ENCODE data around the gene SUPV3L1.

The SUPV3L1 gene

DNA sequence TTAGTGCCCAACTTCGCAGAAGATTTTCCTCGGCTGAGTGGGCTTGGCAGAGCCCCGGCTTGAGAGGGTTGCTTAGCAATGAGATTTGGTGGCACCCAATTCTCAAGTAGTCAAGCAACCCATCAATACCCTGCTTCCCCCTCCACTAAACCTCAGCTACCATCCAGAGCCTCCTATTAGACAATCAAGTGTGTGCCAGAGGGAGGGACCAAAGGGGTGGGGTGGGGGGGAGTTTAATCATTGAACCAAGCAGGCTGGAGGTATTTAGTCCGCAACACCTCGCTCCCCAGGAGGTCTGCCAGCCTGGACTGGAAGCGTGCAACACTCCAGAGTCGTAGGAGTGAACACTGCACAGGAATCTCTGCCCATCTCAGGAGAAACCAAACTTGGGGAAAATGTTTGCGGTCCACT is 40.0 kb downstream of the SUPV3L1 start, which contains the start of gene HKDC1:
Gene HKDC1 (plus strand): TSS at position 292 of the 411 bp plus-strand sequence. CDS start 104 bp downstream, at position 396.
- H3K4me3 ChIP-seq (ENCODE audit: low read depth, low read length): no peak within 1 kb of the TSS
- TF ChIP-seq, protein P1, sequence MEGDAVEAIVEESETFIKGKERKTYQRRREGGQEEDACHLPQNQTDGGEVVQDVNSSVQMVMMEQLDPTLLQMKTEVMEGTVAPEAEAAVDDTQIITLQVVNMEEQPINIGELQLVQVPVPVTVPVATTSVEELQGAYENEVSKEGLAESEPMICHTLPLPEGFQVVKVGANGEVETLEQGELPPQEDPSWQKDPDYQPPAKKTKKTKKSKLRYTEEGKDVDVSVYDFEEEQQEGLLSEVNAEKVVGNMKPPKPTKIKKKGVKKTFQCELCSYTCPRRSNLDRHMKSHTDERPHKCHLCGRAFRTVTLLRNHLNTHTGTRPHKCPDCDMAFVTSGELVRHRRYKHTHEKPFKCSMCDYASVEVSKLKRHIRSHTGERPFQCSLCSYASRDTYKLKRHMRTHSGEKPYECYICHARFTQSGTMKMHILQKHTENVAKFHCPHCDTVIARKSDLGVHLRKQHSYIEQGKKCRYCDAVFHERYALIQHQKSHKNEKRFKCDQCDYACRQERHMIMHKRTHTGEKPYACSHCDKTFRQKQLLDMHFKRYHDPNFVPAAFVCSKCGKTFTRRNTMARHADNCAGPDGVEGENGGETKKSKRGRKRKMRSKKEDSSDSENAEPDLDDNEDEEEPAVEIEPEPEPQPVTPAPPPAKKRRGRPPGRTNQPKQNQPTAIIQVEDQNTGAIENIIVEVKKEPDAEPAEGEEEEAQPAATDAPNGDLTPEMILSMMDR (IDR thresholded peaks at IDR 0.05; ENCODE audit: insufficient read depth, low read depth, low read length, missing control alignments): no peak
- DNase-seq (ENCODE audit: low read depth): no peak

- no peak for DNase-seq (ENCODE audit: low read depth)
- TF ChIP-seq, protein P1 (IDR thresholded peaks at IDR 0.05; ENCODE audit: insufficient read depth, low read depth, low read length, missing control alignments): no peak
- H3K4me3 ChIP-seq (ENCODE audit: low read depth, low read length): no peak overlapping the region
Observed at GRCh38 chr10:69220507-69220906, 40.5 kb downstream of the SUPV3L1 start.

DNA sequence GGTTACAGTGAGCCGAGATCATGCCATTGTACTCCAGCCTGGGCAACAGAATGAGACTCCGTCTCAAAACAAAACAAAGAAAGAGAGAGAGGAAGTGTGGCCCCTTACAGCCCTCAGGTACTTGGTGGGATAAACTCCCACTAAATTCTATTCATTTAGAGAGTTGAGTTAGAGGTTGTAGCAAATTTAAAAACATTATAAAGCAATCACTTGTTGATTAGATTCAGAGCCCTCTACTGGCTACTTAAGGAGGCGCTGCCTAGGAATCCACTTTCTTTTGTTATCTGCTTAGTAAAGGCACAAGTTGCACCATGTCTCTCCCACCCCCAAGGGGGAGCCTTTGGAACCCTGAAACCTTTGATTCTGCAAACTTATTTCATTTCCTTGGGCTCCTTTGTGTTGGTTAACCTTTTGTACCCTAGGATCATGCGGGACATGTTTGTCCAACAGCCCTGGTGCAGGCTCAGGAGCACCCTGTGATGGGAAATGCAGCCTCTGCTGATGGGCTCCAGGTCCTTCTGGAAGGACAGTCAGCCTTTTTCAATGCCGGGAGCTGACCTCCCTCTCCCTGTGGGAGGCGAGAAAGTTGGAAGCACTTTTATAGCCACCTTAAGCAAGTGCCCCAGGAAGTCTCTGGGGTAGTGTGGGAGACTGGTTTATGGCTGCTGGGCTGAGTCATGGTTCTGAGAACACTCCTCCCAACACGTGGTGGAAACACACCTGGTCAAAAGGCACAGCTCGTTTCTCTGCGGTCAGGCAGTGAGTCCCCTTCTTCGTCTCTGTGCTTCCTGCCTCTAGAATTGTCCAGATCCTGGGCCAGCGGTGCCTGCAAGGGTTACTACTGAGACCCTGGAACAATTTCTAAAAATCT is 42.4 kb downstream of the SUPV3L1 start:
- peak; percentile 94 for DNase-seq (ENCODE audit: low read depth)
- H3K4me3 ChIP-seq (ENCODE audit: low read depth, low read length): peak overlapping the region; percentile 15
- TF ChIP-seq, protein P1 (IDR thresholded peaks at IDR 0.05; ENCODE audit: insufficient read depth, low read depth, low read length, missing control alignments): peak; percentile 71

- DNase-seq (ENCODE audit: low read depth): no peak
- H3K4me3 ChIP-seq (ENCODE audit: low read depth, low read length): no peak overlapping the region
- TF ChIP-seq, protein P1 (IDR thresholded peaks at IDR 0.05; ENCODE audit: insufficient read depth, low read depth, low read length, missing control alignments): no peak
Observed at GRCh38 chr10:69223028-69223342, 43.0 kb downstream of the SUPV3L1 start.

DNA sequence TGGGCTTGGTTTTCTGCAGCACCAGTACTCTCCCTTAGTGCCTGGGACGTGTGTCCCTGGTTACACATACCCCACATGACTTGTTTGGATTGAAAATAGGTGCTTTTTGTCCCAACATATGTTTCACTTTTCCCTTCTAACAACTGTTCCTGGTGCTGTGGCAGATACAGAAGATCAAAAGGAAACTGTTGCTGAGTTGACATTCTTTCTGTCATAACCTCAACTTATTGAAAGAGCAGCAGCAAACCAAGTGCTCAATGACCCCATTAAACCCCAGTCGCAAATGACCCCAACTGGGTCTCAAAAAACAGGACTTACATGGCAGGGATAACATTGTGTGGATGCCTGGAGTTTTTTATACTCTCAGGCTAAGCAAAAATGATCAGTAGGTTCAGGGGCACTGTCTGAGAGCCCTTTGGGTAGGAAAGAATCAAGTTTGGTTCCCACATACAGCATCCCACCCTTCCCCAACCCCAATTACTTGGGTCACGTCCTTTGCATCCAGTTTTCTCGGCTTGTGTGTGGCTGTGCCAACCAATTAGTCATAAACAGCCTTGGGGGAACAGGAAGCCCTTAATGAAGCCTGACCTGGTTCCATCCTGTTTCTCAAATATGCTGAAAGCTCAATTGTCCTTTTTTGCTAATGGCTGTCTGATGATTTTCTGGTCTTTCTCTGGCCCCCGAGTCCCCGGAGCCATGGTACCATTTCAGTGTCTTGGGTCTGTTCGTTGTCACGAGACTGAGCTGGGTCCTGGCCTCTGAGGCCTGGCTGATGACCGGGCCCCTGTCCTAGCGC is 45.0 kb downstream of the SUPV3L1 start:
- DNase-seq (ENCODE audit: low read depth): peak; percentile 26
- TF ChIP-seq, protein P1 (IDR thresholded peaks at IDR 0.05; ENCODE audit: insufficient read depth, low read depth, low read length, missing control alignments): no peak
- H3K4me3 ChIP-seq (ENCODE audit: low read depth, low read length): no peak overlapping the region

DNA sequence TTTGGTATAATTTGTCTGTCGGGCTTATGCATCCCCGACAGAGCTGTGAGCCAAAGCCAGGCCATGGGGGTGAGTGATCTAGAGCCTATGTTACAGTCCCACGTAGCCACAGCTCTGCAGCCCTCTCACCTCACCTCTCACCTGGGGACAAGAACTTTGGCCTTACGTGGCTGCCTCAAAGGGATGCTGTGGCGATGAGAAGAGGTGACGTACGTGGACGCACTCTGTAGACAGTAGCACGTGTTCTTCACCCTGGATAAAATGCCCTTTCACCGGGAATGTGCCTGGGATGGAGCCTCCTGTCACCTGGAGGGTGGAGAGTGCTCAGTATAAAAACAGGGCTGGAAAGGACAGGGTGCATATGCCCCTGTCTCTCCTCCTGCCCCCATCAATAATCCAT is 45.6 kb downstream of the SUPV3L1 start:
- no peak overlapping the region for H3K4me3 ChIP-seq (ENCODE audit: low read depth, low read length)

More for the DNA sequence above, 45.6 kb downstream of the SUPV3L1 start:
- TF ChIP-seq, protein P1 (IDR thresholded peaks at IDR 0.05; ENCODE audit: insufficient read depth, low read depth, low read length, missing control alignments): no peak
- no peak for DNase-seq (ENCODE audit: low read depth)

All from GM12865 (cell line).